ENCODE data around the gene ACAN.

Gene ACAN

GRCh38 chr15:88803241-88803919 lies at the start of gene ACAN:
Gene ACAN, plus strand, starts transcription at chr15:88803436. Its CDS starts 32,771 bp downstream, at chr15:88836207.
- DNase-seq: no peak

- no peak for DNase-seq
These were observed 46.7 kb upstream of the ACAN start for GRCh38 chr15:88756521-88756920.

- no peak for DNase-seq
These were observed 46.3 kb upstream of the ACAN start for GRCh38 chr15:88756921-88757320.

GRCh38 chr15:88759872-88760271 lies 43.4 kb upstream of the ACAN start:
- no peak for DNase-seq

- DNase-seq: no peak
These were observed 38.8 kb upstream of the ACAN start for GRCh38 chr15:88764448-88764847.

- no peak for DNase-seq
These were observed 38.0 kb upstream of the ACAN start for GRCh38 chr15:88765212-88765611.

- no peak for DNase-seq
These were observed 33.9 kb upstream of the ACAN start for GRCh38 chr15:88769161-88769971.

- no peak for DNase-seq
These were observed 27.5 kb upstream of the ACAN start for GRCh38 chr15:88775776-88776175.

GRCh38 chr15:88776646-88777045 lies 26.6 kb upstream of the ACAN start:
- no peak for DNase-seq

- DNase-seq: no peak
These were observed 23.3 kb upstream of the ACAN start for GRCh38 chr15:88779944-88780343.

GRCh38 chr15:88782465-88782864 lies 20.8 kb upstream of the ACAN start:
- DNase-seq: no peak

- no peak for DNase-seq
These were observed 18.0 kb upstream of the ACAN start for GRCh38 chr15:88785217-88785616.

GRCh38 chr15:88788036-88788435 lies 15.2 kb upstream of the ACAN start:
- DNase-seq: no peak

GRCh38 chr15:88788816-88789215 lies 14.4 kb upstream of the ACAN start:
- DNase-seq: no peak

GRCh38 chr15:88790486-88790885 lies 12.8 kb upstream of the ACAN start:
- DNase-seq: no peak

- no peak for DNase-seq
These were observed 11.6 kb upstream of the ACAN start for GRCh38 chr15:88791637-88792036.

GRCh38 chr15:88792342-88793282 lies 10.6 kb upstream of the ACAN start:
- DNase-seq: no peak

GRCh38 chr15:88794001-88794400 lies 9.2 kb upstream of the ACAN start:
- no peak for DNase-seq

- DNase-seq: no peak
These were observed 5.4 kb upstream of the ACAN start for GRCh38 chr15:88797663-88798339.

GRCh38 chr15:88799341-88799740 lies 3.9 kb upstream of the ACAN start:
- DNase-seq: no peak

- no peak for DNase-seq
These were observed 3.2 kb upstream of the ACAN start for GRCh38 chr15:88800026-88800425.

- no peak for DNase-seq
These were observed 2.5 kb upstream of the ACAN start for GRCh38 chr15:88800738-88801137.
